Activated T-helper 1 cell treated with anti-CD3 and anti-CD28 coated beads, Interleukin-2, amount 50 U/mL, for 16 hours (primary cell): ENCODE data around the gene HERPUD1.
"Not testable (repeated sequence)": the region's sequence is repeated elsewhere in the genome, so short reads cannot be mapped to it uniquely, and the experiment has no call there.

Experiments used
- DNase-seq, 2 donors: peaks; one replicate each; pipeline ENCODE4 v3.0.0-alpha.2; 2020; ENCODE audit warnings: low read depth in 1 of 2, low spot score in 1 of 2

HERPUD1 gene

GRCh38 chr16:56953006-56953405 lies 21.1 kb downstream of the HERPUD1 start:
- DNase-seq: no peak

- no peak for DNase-seq
Measured at GRCh38 chr16:56956076-56956475, 24.1 kb downstream of the HERPUD1 start.

GRCh38 chr16:56956756-56957155 lies 24.8 kb downstream of the HERPUD1 start:
- no peak for DNase-seq

- DNase-seq: no peak
Measured at GRCh38 chr16:56960681-56961281, 28.8 kb downstream of the HERPUD1 start.

- DNase-seq: no peak
Measured at GRCh38 chr16:56961386-56961785, 29.4 kb downstream of the HERPUD1 start.

- DNase-seq: no peak
Measured at GRCh38 chr16:56961851-56962281, 29.9 kb downstream of the HERPUD1 start, which contains the start of gene CETP. CETP (plus strand) TSS chr16:56961950; CDS start chr16:56961980, 30 bp downstream.

GRCh38 chr16:56964243-56965148 lies 32.6 kb downstream of the HERPUD1 start:
- peak; percentile 88 to 98 for DNase-seq

- DNase-seq: no peak
Measured at GRCh38 chr16:56965149-56966092, 33.5 kb downstream of the HERPUD1 start.

GRCh38 chr16:56966093-56966475 lies 34.1 kb downstream of the HERPUD1 start:
- no peak for DNase-seq

- DNase-seq: no peak
Measured at GRCh38 chr16:56967733-56968132, 35.8 kb downstream of the HERPUD1 start.

- no peak for DNase-seq
Measured at GRCh38 chr16:56969769-56970168, 37.8 kb downstream of the HERPUD1 start.

GRCh38 chr16:56970934-56971767 lies 39.2 kb downstream of the HERPUD1 start:
- no peak for DNase-seq

GRCh38 chr16:56971768-56972043 lies 39.8 kb downstream of the HERPUD1 start:
- DNase-seq: no peak

GRCh38 chr16:56972403-56973293 lies 40.7 kb downstream of the HERPUD1 start:
- DNase-seq: no peak

- DNase-seq: no peak
Measured at GRCh38 chr16:56973294-56973689, 41.4 kb downstream of the HERPUD1 start.

GRCh38 chr16:56973899-56974298 lies 42.0 kb downstream of the HERPUD1 start:
- not testable (repeated sequence) for DNase-seq

GRCh38 chr16:56974549-56975300 lies 42.8 kb downstream of the HERPUD1 start:
- no peak for DNase-seq

- DNase-seq: no peak
Measured at GRCh38 chr16:56975714-56976113, 43.8 kb downstream of the HERPUD1 start.

- DNase-seq: no peak
Measured at GRCh38 chr16:56977216-56977615, 45.3 kb downstream of the HERPUD1 start.
